ENCODE results near the gene CMBL. TPM values are rescaled to one million over a fixed set of nuclear protein-coding genes. Genes with fewer than 3 reads are reported as not detected.

Gene CMBL
- total RNA-seq = 21.7 TPM
- long read RNA-seq, transcript CMBL-201 (6 exons, 2,335 nt) = major isoform, 16 of 21 reads
- long read RNA-seq, partial matches to known transcripts = 1 of 21 reads
- long read RNA-seq, other reads (novel, unspliced or antisense) = 4 of 21 reads

DNA sequence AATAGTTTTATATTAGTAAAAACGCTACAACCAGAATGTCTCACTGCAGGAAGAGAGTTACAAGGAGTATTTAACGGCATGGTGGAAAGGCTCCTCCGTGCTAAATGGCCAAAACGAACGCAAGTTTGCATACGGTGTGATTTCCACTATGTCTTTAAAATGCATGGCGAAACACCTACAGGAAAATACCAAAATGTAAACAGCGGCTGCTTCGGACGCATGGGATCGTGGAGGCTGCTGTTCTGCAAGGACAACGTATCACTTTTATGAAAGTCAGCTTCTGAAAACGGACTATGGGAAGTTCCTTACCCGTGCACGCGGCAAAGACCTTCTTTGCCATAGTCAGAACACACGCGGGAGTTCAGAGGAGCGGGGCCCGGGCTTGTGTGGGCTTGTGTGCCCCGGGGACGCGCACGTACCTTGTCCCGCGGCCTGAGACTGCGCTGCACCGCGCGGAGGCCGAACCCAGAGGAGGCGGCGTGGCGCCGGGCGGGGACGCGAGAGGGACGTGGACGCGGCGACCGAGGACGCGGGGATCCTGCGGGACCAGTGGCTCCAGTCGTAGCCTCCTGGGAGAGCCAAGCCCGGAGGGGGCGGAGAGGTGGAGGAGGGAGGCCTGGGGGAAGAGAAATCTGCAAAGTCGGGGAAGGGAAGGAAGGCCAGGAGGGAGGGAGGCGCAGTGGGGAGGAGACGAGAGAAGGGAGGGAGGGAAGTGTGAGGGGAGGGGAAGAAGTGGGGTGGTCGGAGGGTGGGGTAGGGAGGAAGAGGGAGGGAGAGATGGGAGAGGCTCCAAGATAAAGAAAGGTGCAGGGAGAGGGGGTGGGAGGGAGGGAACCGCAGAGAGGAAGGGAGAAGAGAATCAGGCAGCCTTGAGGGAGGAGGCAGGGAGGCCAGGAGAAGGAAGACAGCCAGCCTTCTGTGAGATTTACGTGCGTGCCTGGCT lies at the start of gene CMBL:
TSS of gene CMBL (minus strand) at position 697 of the 943 bp plus-strand sequence. CDS start 17,140 bp downstream, outside the sequence.
- Histone ChIP-seq H3K4me3 (peak within 1 kb of the TSS; percentile 61), H3K27ac (peak within 1 kb of the TSS; percentile 72), H3K4me1 (peaks cover 9% of the 10 kb centered on the region), H3K9me3 (no peaks in the 10 kb centered on the region), H3K36me3 (no peaks in the 10 kb centered on the region), H3K27me3 (ENCODE audit: low read depth) (no peaks in the 10 kb centered on the region)
- DNase-seq (peak; percentile 69), ATAC-seq (peak; percentile 83 to 87)
- TF ChIP-seq CTCF (IDR thresholded peaks at IDR 0.05) = no peak
- intact Hi-C loops (cut with DNase I) = no loop called here

GRCh38 chr5:10355071-10355889 lies 47.6 kb upstream of the CMBL start:
- no peak for DNase-seq

GRCh38 chr5:10354048-10354872 lies 46.6 kb upstream of the CMBL start:
- peak; percentile 59 for DNase-seq
- intact Hi-C loops (cut with DNase I) = no loop called here
- peak overlapping the region; percentile 98 for H3K27ac ChIP-seq
- ATAC-seq = peak; percentile 1 to 3
- no peaks in the 10 kb centered on the region for H3K36me3 ChIP-seq
- H3K4me3 ChIP-seq = peak overlapping the region; percentile 84
- H3K4me1 ChIP-seq = peaks cover 25% of the 10 kb centered on the region
- no peaks in the 10 kb centered on the region for H3K27me3 ChIP-seq (ENCODE audit: low read depth)
- TF ChIP-seq CTCF (IDR thresholded peaks at IDR 0.05) = no peak
- H3K9me3 ChIP-seq = no peaks in the 10 kb centered on the region

More at GRCh38 chr5:10355071-10355889, 47.6 kb upstream of the CMBL start:
- peaks cover 26% of the 10 kb centered on the region for H3K4me1 ChIP-seq
- ATAC-seq = no peak
- H3K4me3 ChIP-seq = peak overlapping the region; percentile 84
- intact Hi-C loops (cut with DNase I) = no loop called here
- H3K27me3 ChIP-seq (ENCODE audit: low read depth) = no peaks in the 10 kb centered on the region
- no peak for TF ChIP-seq CTCF (IDR thresholded peaks at IDR 0.05)
- H3K27ac ChIP-seq = peak overlapping the region; percentile 98
- H3K9me3 ChIP-seq = no peaks in the 10 kb centered on the region
- H3K36me3 ChIP-seq = no peaks in the 10 kb centered on the region

GRCh38 chr5:10353241-10354047 lies 45.7 kb upstream of the CMBL start, which contains the start of gene MARCHF6:
Gene MARCHF6, plus strand, starts transcription at chr5:10353695. Its CDS starts 204 bp downstream, at chr5:10353899.
- H3K4me3 ChIP-seq = peak within 1 kb of the TSS; percentile 84
- peak; percentile 97 for DNase-seq
- peak; percentile 98 for ATAC-seq
- peak within 1 kb of the TSS; percentile 98 for H3K27ac ChIP-seq
- no peaks in the 10 kb centered on the region for H3K27me3 ChIP-seq (ENCODE audit: low read depth)
- H3K9me3 ChIP-seq = no peaks in the 10 kb centered on the region
- intact Hi-C loops (cut with DNase I) = no loop called here
- no peak for TF ChIP-seq CTCF (IDR thresholded peaks at IDR 0.05)
- H3K36me3 ChIP-seq = no peaks in the 10 kb centered on the region
- H3K4me1 ChIP-seq = peaks cover 25% of the 10 kb centered on the region
